ENCODE results near the gene SOAT1. TPM values are rescaled to one million over a fixed set of nuclear protein-coding genes. Genes with fewer than 3 reads are reported as not detected.
"Not testable (repeated sequence)": the region's sequence is repeated elsewhere in the genome, so short reads cannot be mapped to it uniquely, and the experiment has no call there.

SOAT1 gene
- 10 to 100 TPM in 1 of 2 donors, 1 to 10 TPM in 1; 7.9 to 10.8 TPM for total RNA-seq

DNA sequence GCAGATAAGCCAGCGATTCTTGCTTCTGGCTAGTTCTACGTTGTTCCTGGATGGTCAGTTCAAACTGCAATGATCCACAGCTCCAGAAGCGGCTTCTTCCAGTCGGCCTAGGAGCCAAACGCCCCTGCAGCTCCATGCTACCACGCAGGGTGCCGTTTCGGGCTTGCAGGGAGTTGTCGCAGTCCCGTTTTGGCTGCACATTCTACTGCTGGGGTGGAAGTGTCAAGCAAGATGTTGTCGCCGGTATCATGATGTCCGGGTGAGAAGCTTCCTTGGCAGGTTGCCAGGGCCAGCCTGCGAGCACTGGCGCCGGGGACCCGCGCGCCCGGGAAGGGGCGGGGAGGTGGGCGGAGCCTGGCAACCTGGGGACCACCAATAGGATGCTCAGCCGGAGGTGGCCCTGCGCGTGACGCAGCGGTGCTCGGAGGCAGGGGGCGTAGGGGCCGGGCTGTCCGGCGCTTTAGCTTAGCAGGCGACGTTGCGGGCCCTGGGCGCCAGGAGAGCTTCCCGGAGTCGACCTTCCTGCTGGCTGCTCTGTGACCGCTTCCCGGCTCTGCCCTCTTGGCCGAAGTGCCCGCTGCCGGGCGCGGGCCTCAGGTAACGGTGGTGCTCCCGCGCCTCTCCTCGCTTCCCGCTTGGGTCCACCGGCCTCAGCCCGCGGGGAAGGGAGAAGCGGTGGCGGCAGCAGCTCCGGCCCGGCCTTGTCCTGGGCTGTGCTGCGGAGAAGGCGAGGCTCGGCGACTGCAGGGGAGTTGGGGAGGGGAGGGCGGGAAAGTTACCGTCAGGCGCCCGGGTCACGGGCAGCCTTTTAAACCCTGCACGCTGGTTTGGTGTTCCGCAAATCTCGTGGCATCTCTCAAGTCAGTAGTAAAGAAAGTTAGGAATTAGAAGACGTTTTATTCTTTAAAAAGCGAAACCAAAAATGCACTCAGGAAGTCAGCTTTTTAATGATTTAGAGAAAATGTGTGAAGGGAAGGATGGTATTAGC is at the start of gene SOAT1:
Gene SOAT1 (plus strand): TSS at position 458 of the 988 bp plus-strand sequence. CDS start 8,888 bp downstream, outside the sequence.
- H3K36me3 ChIP-seq, result no peaks in the 10 kb centered on the region
- H3K27ac ChIP-seq, result peak within 1 kb of the TSS; percentile 93 to 95
- H3K4me3 ChIP-seq, result peak within 1 kb of the TSS; percentile 67 to 68
- no peaks in the 10 kb centered on the region for H3K9me3 ChIP-seq
- DNase-seq (ENCODE audit: low spot score), result peak; percentile 96
- H3K27me3 ChIP-seq, result no peaks in the 10 kb centered on the region
- TF ChIP-seq, protein P1, sequence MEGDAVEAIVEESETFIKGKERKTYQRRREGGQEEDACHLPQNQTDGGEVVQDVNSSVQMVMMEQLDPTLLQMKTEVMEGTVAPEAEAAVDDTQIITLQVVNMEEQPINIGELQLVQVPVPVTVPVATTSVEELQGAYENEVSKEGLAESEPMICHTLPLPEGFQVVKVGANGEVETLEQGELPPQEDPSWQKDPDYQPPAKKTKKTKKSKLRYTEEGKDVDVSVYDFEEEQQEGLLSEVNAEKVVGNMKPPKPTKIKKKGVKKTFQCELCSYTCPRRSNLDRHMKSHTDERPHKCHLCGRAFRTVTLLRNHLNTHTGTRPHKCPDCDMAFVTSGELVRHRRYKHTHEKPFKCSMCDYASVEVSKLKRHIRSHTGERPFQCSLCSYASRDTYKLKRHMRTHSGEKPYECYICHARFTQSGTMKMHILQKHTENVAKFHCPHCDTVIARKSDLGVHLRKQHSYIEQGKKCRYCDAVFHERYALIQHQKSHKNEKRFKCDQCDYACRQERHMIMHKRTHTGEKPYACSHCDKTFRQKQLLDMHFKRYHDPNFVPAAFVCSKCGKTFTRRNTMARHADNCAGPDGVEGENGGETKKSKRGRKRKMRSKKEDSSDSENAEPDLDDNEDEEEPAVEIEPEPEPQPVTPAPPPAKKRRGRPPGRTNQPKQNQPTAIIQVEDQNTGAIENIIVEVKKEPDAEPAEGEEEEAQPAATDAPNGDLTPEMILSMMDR (IDR thresholded peaks at IDR 0.05), result no peak
- H3K4me1 ChIP-seq, result peaks cover 0 to 23% of the 10 kb centered on the region in 2 donors

- H3K36me3 ChIP-seq, result not testable (repeated sequence)
Measured at GRCh38 chr1:179245426-179245825, 48.2 kb upstream of the SOAT1 start.

GRCh38 chr1:179247923-179248322 is 45.7 kb upstream of the SOAT1 start:
- Histone ChIP-seq H3K9me3 (no peaks in the 10 kb centered on the region), H3K4me3 (no peak overlapping the region), H3K27ac (no peak overlapping the region), H3K27me3 (no peaks in the 10 kb centered on the region), H3K36me3 (no peaks in the 10 kb centered on the region), H3K4me1 (no peaks in the 10 kb centered on the region)
- TF ChIP-seq, protein P1 (IDR thresholded peaks at IDR 0.05), result no peak
- no peak for DNase-seq (ENCODE audit: low spot score)

More at GRCh38 chr1:179245426-179245825, 48.2 kb upstream of the SOAT1 start:
- H3K27me3 ChIP-seq; H3K27ac ChIP-seq; H3K9me3 ChIP-seq; H3K4me3 ChIP-seq; H3K4me1 ChIP-seq; DNase-seq (ENCODE audit: low spot score): not testable (repeated sequence)

- TF ChIP-seq, protein P1 (IDR thresholded peaks at IDR 0.05), result peak in 1 of 2 donors; percentile 59
- H3K27me3 ChIP-seq, result no peaks in the 10 kb centered on the region
- no peaks in the 10 kb centered on the region for H3K9me3 ChIP-seq
- DNase-seq (ENCODE audit: low spot score), result no peak
- H3K36me3 ChIP-seq, result no peaks in the 10 kb centered on the region
- no peak overlapping the region for H3K4me3 ChIP-seq
- no peak overlapping the region for H3K27ac ChIP-seq
- no peaks in the 10 kb centered on the region for H3K4me1 ChIP-seq
Measured at GRCh38 chr1:179251675-179252074, 41.9 kb upstream of the SOAT1 start.

GRCh38 chr1:179252606-179253005 is 41.0 kb upstream of the SOAT1 start:
- TF ChIP-seq, protein P1 (IDR thresholded peaks at IDR 0.05), result no peak
- no peaks in the 10 kb centered on the region for H3K36me3 ChIP-seq
- no peaks in the 10 kb centered on the region for H3K4me1 ChIP-seq
- no peak for DNase-seq (ENCODE audit: low spot score)
- H3K9me3 ChIP-seq, result no peaks in the 10 kb centered on the region
- H3K27ac ChIP-seq, result no peak overlapping the region
- no peak overlapping the region for H3K4me3 ChIP-seq
- no peaks in the 10 kb centered on the region for H3K27me3 ChIP-seq

GRCh38 chr1:179253286-179253972 is 40.2 kb upstream of the SOAT1 start:
- Histone ChIP-seq H3K4me1 (no peaks in the 10 kb centered on the region), H3K27me3 (no peaks in the 10 kb centered on the region), H3K9me3 (no peaks in the 10 kb centered on the region), H3K4me3 (no peak overlapping the region), H3K27ac (no peak overlapping the region), H3K36me3 (no peaks in the 10 kb centered on the region)
- DNase-seq (ENCODE audit: low spot score), result no peak
- TF ChIP-seq, protein P1 (IDR thresholded peaks at IDR 0.05), result no peak

Measured in right atrium auricular region (tissue), 2 donors.